Astrocyte (in vitro differentiated cells and primary cell): ENCODE measurements around the gene YKT6. TPM values are rescaled to one million over a fixed set of nuclear protein-coding genes. Genes with fewer than 3 reads are reported as not detected.

Experiments used
- DNase-seq: peaks from one replicate; pipeline ENCODE4 v3.0.0-alpha.2; 2010; ENCODE audit warnings: low read depth
- FAIRE-seq: peaks from 2 replicates; lab custom pipeline; 2011; peaks lifted over from hg19 to GRCh38; lab: Jason Lieb, UNC
- H2AFZ ChIP-seq: 2 replicates; pipeline ENCODE4 v1.6.0; 2012; ENCODE audit warnings: low read depth, low read length, inconsistent platforms
- H3K27ac ChIP-seq: 2 replicates; pipeline ENCODE4 v1.5.1; 2011; ENCODE audit warnings: low read depth, low read length, inconsistent platforms
- H3K27me3 ChIP-seq: 2 replicates; pipeline ENCODE4 v1.6.0; 2011; ENCODE audit warnings: low read length, inconsistent platforms; ENCODE audit not compliant: insufficient read depth
- H3K36me3 ChIP-seq: 2 replicates; pipeline ENCODE4 v1.5.1; 2011; ENCODE audit warnings: low read length, inconsistent platforms; ENCODE audit not compliant: insufficient read depth
- H3K4me1 ChIP-seq: 2 replicates; pipeline ENCODE4 v1.5.1; 2011; ENCODE audit warnings: low read length, inconsistent platforms; ENCODE audit not compliant: insufficient read depth
- H3K4me2 ChIP-seq: 2 replicates; pipeline ENCODE4 v1.6.0; 2012; ENCODE audit warnings: low read length, inconsistent platforms
- H3K4me3 ChIP-seq: 2 replicates; pipeline ENCODE4 v1.5.1; 2011; ENCODE audit warnings: low read depth, mild to moderate bottlenecking, low read length, inconsistent platforms; ENCODE audit not compliant: insufficient read depth
- H3K79me2 ChIP-seq: 2 replicates; pipeline ENCODE4 v1.6.0; 2012; ENCODE audit warnings: mild to moderate bottlenecking, low read length, inconsistent platforms; ENCODE audit not compliant: insufficient read depth
- H3K9ac ChIP-seq: 2 replicates; pipeline ENCODE4 v1.6.0; 2012; ENCODE audit warnings: mild to moderate bottlenecking, low read length, inconsistent platforms
- H3K9me3 ChIP-seq: 2 replicates; pipeline ENCODE4 v1.5.1; 2012; ENCODE audit warnings: low read depth, mild to moderate bottlenecking, low read length, inconsistent platforms; ENCODE audit not compliant: insufficient read depth
- H4K20me1 ChIP-seq: 2 replicates; pipeline ENCODE4 v1.6.0; 2012; ENCODE audit warnings: low read length, inconsistent platforms; ENCODE audit not compliant: insufficient read depth
- H3K27ac Mint-ChIP-seq: one replicate; pipeline ENCODE4 v1.8.0; 2021; ENCODE audit warnings: mild to moderate bottlenecking, mixed read lengths; ENCODE audit not compliant: unreplicated experiment
- H3K27me3 Mint-ChIP-seq: one replicate; pipeline ENCODE4 v1.8.0; 2021; ENCODE audit warnings: low read depth, mixed read lengths; ENCODE audit not compliant: unreplicated experiment
- H3K36me3 Mint-ChIP-seq: one replicate; pipeline ENCODE4 v1.8.0; 2021; ENCODE audit warnings: low read depth, mixed read lengths; ENCODE audit not compliant: unreplicated experiment
- H3K4me1 Mint-ChIP-seq: one replicate; pipeline ENCODE4 v1.8.0; 2021; ENCODE audit warnings: low read depth, mixed read lengths; ENCODE audit not compliant: unreplicated experiment
- H3K4me3 Mint-ChIP-seq: one replicate; pipeline ENCODE4 v1.8.0; 2021; ENCODE audit warnings: mild to moderate bottlenecking, moderate library complexity, mixed read lengths; ENCODE audit not compliant: unreplicated experiment
- H3K9me3 Mint-ChIP-seq: one replicate; pipeline ENCODE4 v1.8.0; 2021; ENCODE audit warnings: mild to moderate bottlenecking, mixed read lengths; ENCODE audit not compliant: unreplicated experiment
- CTCF ChIP-seq: IDR thresholded peaks from 2 replicates; pipeline ENCODE4 v1.5.1; 2011; ENCODE audit warnings: low read depth, mild to moderate bottlenecking, inconsistent platforms, low read length, moderate library complexity; ENCODE audit not compliant: insufficient read depth
- EZH2 ChIP-seq: IDR thresholded peaks from 2 replicates; pipeline ENCODE4 v1.6.1; 2012; ENCODE audit warnings: mild to moderate bottlenecking, low read length, inconsistent platforms; ENCODE audit not compliant: insufficient read depth
- total RNA-seq: library from RNA; stranded (reverse); gene quantifications from 2 replicates; pipeline ENCODE4 v1.2.1, GENCODE V29; 2021

Gene YKT6
- total RNA-seq, 1 donor from 2014 or later, result 216 TPM

- Mint-ChIP-seq H3K36me3 (peaks cover under 1% of the 10 kb centered on the region), H3K9me3 (no peaks in the 10 kb centered on the region), H3K4me1 (peaks cover 5% of the 10 kb centered on the region), H3K27ac (no peak overlapping the region), H3K4me3 (no peak overlapping the region), H3K27me3 (peaks cover 10% of the 10 kb centered on the region)
- Histone ChIP-seq H3K79me2 (no peaks in the 10 kb centered on the region), H4K20me1 (peaks cover 4% of the 10 kb centered on the region), H2AFZ (no peak overlapping the region), H3K4me2 (no peak overlapping the region), H3K27ac (no peak overlapping the region), H3K36me3 (no peaks in the 10 kb centered on the region), H3K27me3 (peaks cover 4% of the 10 kb centered on the region), H3K4me1 (no peaks in the 10 kb centered on the region), H3K4me3 (no peak overlapping the region), H3K9me3 (peaks cover 4% of the 10 kb centered on the region), H3K9ac (no peak overlapping the region)
- TF ChIP-seq CTCF (no peak), EZH2 (no peak)
- FAIRE-seq (no peak), DNase-seq (no peak)
Observed at GRCh38 chr7:44219371-44220045, 18.7 kb downstream of the YKT6 start.

GRCh38 chr7:44220046-44220357 lies 19.2 kb downstream of the YKT6 start:
- Histone ChIP-seq H2AFZ (no peak overlapping the region), H3K9me3 (peaks cover 4% of the 10 kb centered on the region), H3K36me3 (no peaks in the 10 kb centered on the region), H4K20me1 (no peaks in the 10 kb centered on the region), H3K4me1 (no peaks in the 10 kb centered on the region), H3K9ac (no peak overlapping the region), H3K4me3 (no peak overlapping the region), H3K4me2 (no peak overlapping the region), H3K79me2 (no peaks in the 10 kb centered on the region), H3K27ac (no peak overlapping the region), H3K27me3 (peaks cover 4% of the 10 kb centered on the region)
- H3K36me3 Mint-ChIP-seq, result no peaks in the 10 kb centered on the region
- peaks cover 11% of the 10 kb centered on the region for H3K27me3 Mint-ChIP-seq
- FAIRE-seq (no peak), DNase-seq (no peak)
- H3K27ac Mint-ChIP-seq, result no peak overlapping the region
- H3K4me3 Mint-ChIP-seq, result no peak overlapping the region
- TF ChIP-seq CTCF (no peak), EZH2 (no peak)
- peaks cover 5% of the 10 kb centered on the region for H3K4me1 Mint-ChIP-seq
- H3K9me3 Mint-ChIP-seq, result no peaks in the 10 kb centered on the region

GRCh38 chr7:44220358-44221112 lies 19.8 kb downstream of the YKT6 start:
- H3K4me3 ChIP-seq, result no peak overlapping the region
- peaks cover 4% of the 10 kb centered on the region for H3K9me3 ChIP-seq
- no peak for DNase-seq
- no peak overlapping the region for H3K4me2 ChIP-seq
- H3K9ac ChIP-seq, result no peak overlapping the region
- no peak for FAIRE-seq
- H3K27me3 ChIP-seq, result peaks cover 4% of the 10 kb centered on the region
- Mint-ChIP-seq H3K36me3 (no peaks in the 10 kb centered on the region), H3K27ac (no peak overlapping the region), H3K4me3 (no peak overlapping the region), H3K9me3 (no peaks in the 10 kb centered on the region), H3K27me3 (peaks cover 12% of the 10 kb centered on the region), H3K4me1 (peaks cover 5% of the 10 kb centered on the region)
- no peaks in the 10 kb centered on the region for H3K36me3 ChIP-seq
- no peak for TF ChIP-seq CTCF
- no peak for TF ChIP-seq EZH2
- H3K4me1 ChIP-seq, result no peaks in the 10 kb centered on the region
- H3K27ac ChIP-seq, result no peak overlapping the region
- no peak overlapping the region for H2AFZ ChIP-seq
- H3K79me2 ChIP-seq, result no peaks in the 10 kb centered on the region
- H4K20me1 ChIP-seq, result no peaks in the 10 kb centered on the region
